ENCODE results near the gene PCDH9. TPM values are rescaled to one million over a fixed set of nuclear protein-coding genes. Genes with fewer than 3 reads are reported as not detected.

Gene PCDH9
- total RNA-seq, 4 donors from 2014 or later: 0.64 to 1.1 (median 0.82) TPM

DNA sequence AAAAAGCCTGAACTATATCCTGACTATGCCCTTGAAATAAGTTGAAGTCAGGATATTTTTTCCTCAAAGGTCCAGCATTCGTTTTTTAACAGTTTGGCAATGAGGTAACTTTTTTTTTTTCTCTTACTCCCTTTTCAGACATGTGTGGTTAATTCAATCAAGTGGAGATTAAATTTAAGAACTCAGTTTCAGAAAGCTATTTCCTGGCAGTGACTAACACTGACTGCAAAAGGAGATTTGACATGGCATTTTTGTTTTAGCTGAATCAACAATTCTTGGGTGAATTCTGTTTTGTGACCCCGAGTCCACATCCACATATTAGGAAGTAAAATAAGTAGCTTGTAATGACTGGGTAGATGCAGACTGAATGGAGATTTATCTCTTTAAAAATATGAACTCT is 716.4 kb downstream of the PCDH9 start:
- Histone ChIP-seq H3K27me3 (no peaks in the 10 kb centered on the region), H3K36me3 (no peaks in the 10 kb centered on the region), H3K9me3 (no peaks in the 10 kb centered on the region), H3K27ac (no peak overlapping the region), H3K4me1 (no peaks in the 10 kb centered on the region), H3K4me3 (no peak overlapping the region)
- no peak for DNase-seq (ENCODE audit: low spot score in 2 of 2)
- WGBS: 25% methylated on average over 2 of the region's 2 CpGs
- TF ChIP-seq POLR2A (IDR thresholded peaks at IDR 0.05) (no peak), POLR2AphosphoS5 (IDR thresholded peaks at IDR 0.05) (no peak), EP300 (IDR thresholded peaks at IDR 0.05) (no peak)
- TF ChIP-seq, protein P1, sequence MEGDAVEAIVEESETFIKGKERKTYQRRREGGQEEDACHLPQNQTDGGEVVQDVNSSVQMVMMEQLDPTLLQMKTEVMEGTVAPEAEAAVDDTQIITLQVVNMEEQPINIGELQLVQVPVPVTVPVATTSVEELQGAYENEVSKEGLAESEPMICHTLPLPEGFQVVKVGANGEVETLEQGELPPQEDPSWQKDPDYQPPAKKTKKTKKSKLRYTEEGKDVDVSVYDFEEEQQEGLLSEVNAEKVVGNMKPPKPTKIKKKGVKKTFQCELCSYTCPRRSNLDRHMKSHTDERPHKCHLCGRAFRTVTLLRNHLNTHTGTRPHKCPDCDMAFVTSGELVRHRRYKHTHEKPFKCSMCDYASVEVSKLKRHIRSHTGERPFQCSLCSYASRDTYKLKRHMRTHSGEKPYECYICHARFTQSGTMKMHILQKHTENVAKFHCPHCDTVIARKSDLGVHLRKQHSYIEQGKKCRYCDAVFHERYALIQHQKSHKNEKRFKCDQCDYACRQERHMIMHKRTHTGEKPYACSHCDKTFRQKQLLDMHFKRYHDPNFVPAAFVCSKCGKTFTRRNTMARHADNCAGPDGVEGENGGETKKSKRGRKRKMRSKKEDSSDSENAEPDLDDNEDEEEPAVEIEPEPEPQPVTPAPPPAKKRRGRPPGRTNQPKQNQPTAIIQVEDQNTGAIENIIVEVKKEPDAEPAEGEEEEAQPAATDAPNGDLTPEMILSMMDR (IDR thresholded peaks at IDR 0.05): no peak

DNA sequence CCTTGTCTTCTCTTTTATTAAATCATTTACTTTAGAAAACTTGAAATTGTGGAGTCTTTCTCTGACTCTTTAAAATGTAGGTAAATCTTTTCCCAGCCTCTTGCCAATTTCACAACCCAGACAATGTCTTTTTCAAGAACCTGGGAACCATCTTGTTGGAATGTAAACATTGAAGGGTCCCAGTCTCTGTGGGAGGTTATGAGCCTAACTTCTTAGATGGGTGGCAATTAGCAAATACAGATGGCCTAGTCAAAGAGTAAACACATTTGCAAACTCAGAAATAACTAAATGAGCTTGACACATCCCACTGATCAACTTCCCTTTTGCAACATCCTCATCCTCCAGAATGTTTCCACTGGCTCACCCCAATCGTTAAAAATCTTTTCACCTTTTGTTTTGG is 721.0 kb downstream of the PCDH9 start:
- Histone ChIP-seq H3K4me1 (no peaks in the 10 kb centered on the region), H3K27ac (no peak overlapping the region), H3K36me3 (no peaks in the 10 kb centered on the region), H3K9me3 (no peaks in the 10 kb centered on the region), H3K27me3 (no peaks in the 10 kb centered on the region), H3K4me3 (no peak overlapping the region)
- DNase-seq (ENCODE audit: low spot score in 2 of 2): no peak
- TF ChIP-seq POLR2AphosphoS5 (IDR thresholded peaks at IDR 0.05) (no peak), EP300 (IDR thresholded peaks at IDR 0.05) (no peak), POLR2A (IDR thresholded peaks at IDR 0.05) (no peak)
- TF ChIP-seq, protein P1 (IDR thresholded peaks at IDR 0.05): no peak
- WGBS: 83% methylated on average over 1 of the region's 1 CpG

DNA sequence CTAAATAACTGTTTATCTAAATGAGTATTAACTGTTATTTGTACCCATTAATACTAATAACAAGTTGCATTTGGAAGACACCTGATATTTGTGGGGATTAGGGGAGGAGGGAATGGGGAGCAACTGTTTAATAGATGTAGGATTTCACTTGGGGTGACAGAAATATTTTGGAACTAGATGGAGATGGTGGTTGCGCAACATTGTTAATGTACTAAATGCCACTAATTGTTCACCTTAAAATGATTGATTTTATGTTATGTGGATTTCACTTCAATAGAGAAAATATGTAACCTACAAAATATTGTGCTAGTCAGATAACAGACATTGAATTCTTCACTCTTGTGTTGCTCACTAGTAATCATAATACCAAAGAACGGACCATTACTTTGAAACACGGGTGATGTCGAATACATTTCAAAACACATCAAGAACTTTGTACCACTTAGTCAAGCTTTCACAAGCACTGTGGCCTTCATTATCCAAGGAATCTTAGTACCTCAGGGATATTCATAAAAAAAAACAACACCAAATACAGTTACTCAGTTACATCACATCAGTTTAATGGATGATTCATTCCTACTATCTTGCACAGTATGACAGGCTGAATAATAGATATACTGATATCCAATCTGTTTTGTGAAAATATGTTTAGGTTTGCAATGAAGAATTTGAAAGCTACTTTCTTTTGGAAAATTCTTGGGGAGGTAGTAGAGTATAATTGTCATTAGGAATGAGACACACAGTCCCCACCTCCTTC is 721.8 kb downstream of the PCDH9 start:
- Histone ChIP-seq H3K9me3 (no peaks in the 10 kb centered on the region), H3K4me3 (no peak overlapping the region), H3K36me3 (no peaks in the 10 kb centered on the region), H3K27ac (no peak overlapping the region), H3K4me1 (no peaks in the 10 kb centered on the region), H3K27me3 (no peaks in the 10 kb centered on the region)
- TF ChIP-seq, protein P1 (IDR thresholded peaks at IDR 0.05): no peak
- TF ChIP-seq POLR2A (IDR thresholded peaks at IDR 0.05): no peak
- TF ChIP-seq POLR2AphosphoS5 (IDR thresholded peaks at IDR 0.05): no peak
- TF ChIP-seq EP300 (IDR thresholded peaks at IDR 0.05): no peak
- WGBS: 97% methylated on average over 4 of the region's 4 CpGs
- DNase-seq (ENCODE audit: low spot score in 2 of 2): no peak

DNA sequence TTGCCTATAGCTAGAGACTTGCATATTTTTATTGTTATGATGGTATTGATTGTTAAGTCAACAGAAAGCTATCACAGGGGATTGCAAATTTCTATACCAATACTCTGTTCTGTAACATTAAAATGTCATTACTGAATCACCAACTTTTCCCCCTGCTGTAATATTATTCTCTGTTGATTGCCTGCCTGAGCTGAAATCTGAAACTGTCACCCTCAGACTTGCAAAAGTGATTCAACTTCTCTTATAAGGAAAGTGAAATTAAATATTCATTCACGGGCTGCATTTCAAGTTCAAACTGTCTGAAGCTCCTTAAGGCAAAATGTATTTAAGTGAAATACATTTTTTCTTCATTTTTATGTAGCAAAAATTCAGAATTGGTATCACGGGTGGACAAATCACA is 723.2 kb downstream of the PCDH9 start:
- no peaks in the 10 kb centered on the region for H3K36me3 ChIP-seq
- H3K9me3 ChIP-seq: no peaks in the 10 kb centered on the region
- H3K4me3 ChIP-seq: no peak overlapping the region
- H3K27me3 ChIP-seq: no peaks in the 10 kb centered on the region
- DNase-seq (ENCODE audit: low spot score in 2 of 2): no peak
- no peak overlapping the region for H3K27ac ChIP-seq
- H3K4me1 ChIP-seq: no peaks in the 10 kb centered on the region
- TF ChIP-seq POLR2AphosphoS5 (IDR thresholded peaks at IDR 0.05) (no peak), EP300 (IDR thresholded peaks at IDR 0.05) (no peak), POLR2A (IDR thresholded peaks at IDR 0.05) (no peak)
- TF ChIP-seq, protein P1 (IDR thresholded peaks at IDR 0.05): no peak
- WGBS: 45% methylated on average over 2 of the region's 2 CpGs

DNA sequence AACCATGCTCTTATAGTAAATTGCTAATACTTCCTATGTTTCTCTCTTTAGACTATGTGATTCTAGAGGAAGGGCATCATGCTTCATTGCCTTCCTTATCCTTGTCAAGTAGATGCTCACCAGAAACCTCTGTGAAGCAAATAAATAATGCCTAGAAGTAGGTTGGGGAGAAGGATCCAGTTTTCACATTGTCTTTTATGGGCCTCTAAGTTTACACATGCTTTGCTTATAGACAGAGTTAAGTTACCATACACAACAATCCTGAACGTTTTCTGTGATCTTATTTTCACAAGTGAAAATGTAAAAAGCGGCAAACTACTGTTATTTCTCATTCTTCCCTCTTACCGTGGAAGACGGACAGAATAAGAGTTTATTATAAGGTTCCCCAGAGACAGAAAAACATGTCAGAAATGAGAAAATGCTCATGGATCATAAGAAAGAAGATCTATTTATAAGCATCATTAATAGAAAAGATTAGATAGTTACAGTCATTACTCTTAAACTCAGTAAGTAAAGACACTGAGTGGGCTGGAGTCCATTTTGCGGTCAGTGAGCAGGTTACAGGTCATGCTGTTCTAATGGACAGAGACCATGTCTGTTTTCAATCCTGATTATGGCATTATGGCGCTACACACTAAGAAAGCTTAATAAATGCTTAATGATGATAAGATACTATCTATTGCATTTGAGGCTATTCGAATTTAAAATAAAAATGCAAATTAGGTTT is 723.9 kb downstream of the PCDH9 start:
- H3K27me3 ChIP-seq: no peaks in the 10 kb centered on the region
- no peaks in the 10 kb centered on the region for H3K36me3 ChIP-seq
- no peak for TF ChIP-seq POLR2AphosphoS5 (IDR thresholded peaks at IDR 0.05)
- no peak for TF ChIP-seq EP300 (IDR thresholded peaks at IDR 0.05)
- no peak for TF ChIP-seq POLR2A (IDR thresholded peaks at IDR 0.05)
- TF ChIP-seq, protein P1 (IDR thresholded peaks at IDR 0.05): no peak
- no peak overlapping the region for H3K27ac ChIP-seq
- H3K4me1 ChIP-seq: no peaks in the 10 kb centered on the region
- 88% methylated on average over 7 of the region's 7 CpGs for WGBS
- no peak overlapping the region for H3K4me3 ChIP-seq
- DNase-seq (ENCODE audit: low spot score in 2 of 2): no peak
- H3K9me3 ChIP-seq: no peaks in the 10 kb centered on the region

Measured in suprapubic skin (tissue), 4 donors.